Measurements from ENCODE around the gene SLC25A11.

DNA sequence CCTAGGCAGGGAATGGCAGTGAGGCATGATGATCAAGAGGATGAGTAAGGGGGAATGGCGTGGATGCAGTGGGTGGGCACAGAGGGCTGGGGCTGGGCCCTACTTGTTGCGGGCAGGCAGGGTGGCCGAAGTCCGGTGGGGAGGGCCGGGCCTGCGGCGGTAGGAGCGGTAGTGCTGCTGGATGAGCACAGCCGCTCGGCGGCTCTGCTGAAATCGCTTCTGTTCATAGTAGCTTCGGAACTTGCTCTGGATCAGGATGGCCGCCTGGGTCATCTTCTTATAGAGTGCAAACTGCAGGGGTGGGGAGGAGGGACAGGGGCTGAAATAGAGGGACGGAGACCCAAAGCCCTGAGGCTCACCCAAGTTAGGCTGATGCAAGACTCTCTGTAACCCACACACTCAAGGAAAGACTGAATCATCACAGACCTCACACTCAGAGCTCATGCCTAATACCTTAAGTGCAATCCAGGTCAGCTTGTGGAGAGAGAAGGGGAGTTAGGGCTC lies 29.3 kb upstream of the SLC25A11 start:
- peak in 1 of 2 donors; percentile 29 for TF ChIP-seq POLR2AphosphoS5 (IDR thresholded peaks at IDR 0.05; ENCODE audit: insufficient read depth in 1 of 2, low read depth in 1 of 2)
- TF ChIP-seq, protein P1, sequence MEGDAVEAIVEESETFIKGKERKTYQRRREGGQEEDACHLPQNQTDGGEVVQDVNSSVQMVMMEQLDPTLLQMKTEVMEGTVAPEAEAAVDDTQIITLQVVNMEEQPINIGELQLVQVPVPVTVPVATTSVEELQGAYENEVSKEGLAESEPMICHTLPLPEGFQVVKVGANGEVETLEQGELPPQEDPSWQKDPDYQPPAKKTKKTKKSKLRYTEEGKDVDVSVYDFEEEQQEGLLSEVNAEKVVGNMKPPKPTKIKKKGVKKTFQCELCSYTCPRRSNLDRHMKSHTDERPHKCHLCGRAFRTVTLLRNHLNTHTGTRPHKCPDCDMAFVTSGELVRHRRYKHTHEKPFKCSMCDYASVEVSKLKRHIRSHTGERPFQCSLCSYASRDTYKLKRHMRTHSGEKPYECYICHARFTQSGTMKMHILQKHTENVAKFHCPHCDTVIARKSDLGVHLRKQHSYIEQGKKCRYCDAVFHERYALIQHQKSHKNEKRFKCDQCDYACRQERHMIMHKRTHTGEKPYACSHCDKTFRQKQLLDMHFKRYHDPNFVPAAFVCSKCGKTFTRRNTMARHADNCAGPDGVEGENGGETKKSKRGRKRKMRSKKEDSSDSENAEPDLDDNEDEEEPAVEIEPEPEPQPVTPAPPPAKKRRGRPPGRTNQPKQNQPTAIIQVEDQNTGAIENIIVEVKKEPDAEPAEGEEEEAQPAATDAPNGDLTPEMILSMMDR (IDR thresholded peaks at IDR 0.05): no peak

Measured in vagina (tissue), 2 donors.